Ureter (tissue), 1 donor: ENCODE data around the gene CRYBB1. TPM values are rescaled to one million over a fixed set of nuclear protein-coding genes. Genes with fewer than 3 reads are reported as not detected.
"Not testable (repeated sequence)": the region's sequence is repeated elsewhere in the genome, so short reads cannot be mapped to it uniquely, and the experiment has no call there.

ENCODE experiments used
- DNase-seq: peaks from one replicate; pipeline ENCODE4 v3.0.0-alpha.2; 2020; ENCODE audit warnings: low spot score
- total RNA-seq: library from RNA; stranded (reverse); gene quantifications from one replicate; pipeline ENCODE4 v1.2.4, GENCODE V29; 2023
- donor health status: DM: yes; HTN: yes; CAD: no.

CRYBB1 gene
- total RNA-seq, 1 donor from 2014 or later, result not detected

DNA sequence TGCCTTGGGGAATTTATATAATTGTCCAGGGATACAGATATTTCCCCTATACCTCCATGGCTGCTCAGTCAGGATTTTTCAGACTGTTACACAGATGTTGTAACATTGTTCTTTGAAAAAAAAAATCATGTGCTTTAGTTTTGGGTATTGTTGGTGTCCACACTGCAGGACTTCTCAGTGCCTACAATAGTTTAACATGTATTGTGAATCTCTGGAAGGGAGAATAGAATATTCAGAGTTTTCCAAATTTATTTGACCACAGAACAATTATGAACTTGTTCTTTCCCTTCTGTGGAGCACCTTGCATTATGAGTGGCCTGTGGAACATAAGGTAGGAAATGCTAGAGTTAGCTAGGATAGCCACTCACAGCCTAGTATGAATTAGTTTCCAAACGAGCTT lies 18.5 kb upstream of the CRYBB1 start:
- no peak for DNase-seq

DNA sequence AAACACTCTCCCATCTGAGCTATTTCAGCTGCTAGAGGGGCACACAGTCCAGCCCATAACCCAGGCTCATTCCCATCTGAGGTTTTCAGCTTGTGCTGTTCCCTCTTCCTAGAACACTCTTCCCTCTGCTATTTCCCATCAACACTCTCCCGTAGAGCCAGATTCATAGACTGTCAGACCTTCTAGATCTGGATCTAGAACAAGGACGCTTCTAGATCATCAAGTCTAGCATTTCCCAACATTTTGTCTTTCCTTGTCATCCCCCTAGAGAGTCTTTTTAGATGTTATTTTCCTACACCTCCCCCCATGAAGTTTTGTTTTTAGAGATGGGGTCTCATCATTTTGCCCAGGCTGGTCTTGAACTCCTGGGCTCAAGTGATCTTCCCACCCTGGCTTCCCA lies 17.3 kb upstream of the CRYBB1 start:
- no peak for DNase-seq

DNA sequence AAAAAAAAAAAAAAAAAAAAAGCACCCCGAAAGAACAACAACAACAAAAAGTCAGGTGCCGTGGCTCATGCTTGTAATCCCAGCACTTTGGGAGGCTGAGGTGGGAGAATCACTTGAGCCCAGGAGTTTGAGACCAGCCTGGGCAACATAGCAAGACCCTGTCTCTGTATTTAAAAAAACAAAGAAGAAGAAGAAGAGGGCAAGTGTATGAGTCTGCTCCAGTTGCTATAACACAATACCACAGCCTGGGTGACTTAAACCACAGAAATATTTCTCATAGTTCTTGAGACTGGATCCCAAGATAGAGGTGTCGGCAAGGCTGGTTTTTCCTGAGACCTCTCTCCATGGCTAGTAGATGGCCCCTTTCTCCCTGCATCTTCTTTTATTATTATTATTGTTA lies 16.4 kb upstream of the CRYBB1 start:
- no peak for DNase-seq

DNA sequence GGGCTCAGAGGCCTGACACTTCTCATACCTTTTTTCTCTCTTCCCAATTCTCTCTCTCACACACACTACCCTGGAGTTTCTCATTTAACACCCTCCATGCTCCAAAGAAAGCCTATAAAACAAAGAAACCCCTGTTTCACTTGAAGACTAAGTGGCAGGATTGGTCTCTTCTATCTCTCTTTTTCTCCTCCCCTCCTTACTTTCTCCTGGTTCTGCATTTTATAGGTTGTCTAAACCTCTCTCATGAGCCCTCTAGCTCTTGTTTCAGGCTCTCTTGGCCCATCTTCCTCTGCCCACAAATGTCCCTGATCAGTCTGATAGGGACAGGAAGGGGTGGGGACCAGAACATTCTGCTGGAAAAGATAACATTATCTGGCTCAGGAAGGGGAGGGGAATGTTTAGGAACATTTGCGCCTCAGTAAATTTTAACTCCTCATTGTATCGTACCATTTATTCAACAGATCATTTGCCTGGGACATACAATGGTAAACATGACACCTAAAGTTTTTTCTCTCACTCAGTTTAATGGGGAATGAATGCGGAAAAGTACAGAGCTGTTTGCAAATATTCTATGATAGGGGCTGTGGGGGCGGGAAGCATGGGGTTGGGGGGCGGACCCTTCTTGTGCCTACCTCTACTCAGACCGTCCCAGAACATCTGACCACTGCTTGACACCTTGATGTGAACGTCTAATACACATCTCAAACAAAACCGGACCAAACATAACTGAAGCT lies 14.8 kb upstream of the CRYBB1 start:
- no peak for DNase-seq

DNA sequence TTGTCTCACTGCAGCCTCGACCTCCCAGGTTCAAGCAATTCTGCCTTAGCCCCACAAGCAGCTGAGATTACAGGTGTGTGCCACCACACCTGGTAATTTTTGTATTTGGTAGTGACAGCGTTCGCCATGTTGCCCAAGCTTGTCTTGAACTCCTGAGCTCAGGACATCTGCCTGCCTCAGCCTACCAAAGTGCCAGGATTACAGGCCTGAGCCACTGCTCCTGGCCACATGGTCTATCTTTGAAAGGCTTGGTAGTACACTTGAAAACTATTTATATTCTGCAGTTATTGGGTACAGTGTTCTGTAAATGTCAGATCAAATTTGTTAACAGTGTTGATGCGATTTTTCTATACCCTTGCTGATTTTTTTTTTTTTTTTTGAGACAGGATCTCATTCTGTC lies 13.5 kb upstream of the CRYBB1 start:
- no peak for DNase-seq

DNA sequence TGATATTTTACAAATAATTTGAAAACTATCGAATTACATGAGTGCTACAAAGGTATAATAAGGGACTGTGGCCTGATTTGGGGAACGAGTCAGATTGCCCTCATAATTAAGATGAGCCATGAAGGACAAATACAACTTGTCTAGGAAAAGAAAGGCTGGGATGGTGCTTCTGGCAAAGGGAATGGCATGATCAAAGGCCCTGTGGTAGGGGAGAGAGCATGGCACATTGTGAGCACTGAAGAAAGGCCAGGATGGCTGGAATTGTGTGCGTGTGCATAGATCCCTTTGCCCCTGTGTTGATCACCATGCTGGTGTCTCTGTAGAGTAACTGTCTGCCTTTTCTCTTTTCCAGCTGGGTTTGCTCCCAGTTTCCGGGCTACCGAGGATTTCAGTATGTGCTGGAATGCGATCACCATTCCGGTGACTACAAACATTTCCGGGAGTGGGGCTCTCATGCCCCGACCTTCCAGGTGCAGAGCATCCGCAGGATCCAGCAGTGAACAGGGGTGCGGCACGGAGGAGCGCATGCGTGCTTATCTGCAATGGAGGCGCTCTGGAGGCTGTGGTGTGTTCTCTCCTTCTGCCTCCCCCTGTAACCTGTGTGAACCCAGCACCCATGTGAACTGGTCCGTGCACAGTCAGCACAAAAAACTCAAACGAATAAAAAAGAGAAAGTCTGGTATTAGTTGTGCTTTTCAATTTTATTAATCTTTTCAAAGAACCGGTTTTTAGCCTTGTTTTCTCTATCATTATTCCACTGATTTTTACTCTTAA lies 12.3 kb upstream of the CRYBB1 start:
- DNase-seq, result no peak

DNA sequence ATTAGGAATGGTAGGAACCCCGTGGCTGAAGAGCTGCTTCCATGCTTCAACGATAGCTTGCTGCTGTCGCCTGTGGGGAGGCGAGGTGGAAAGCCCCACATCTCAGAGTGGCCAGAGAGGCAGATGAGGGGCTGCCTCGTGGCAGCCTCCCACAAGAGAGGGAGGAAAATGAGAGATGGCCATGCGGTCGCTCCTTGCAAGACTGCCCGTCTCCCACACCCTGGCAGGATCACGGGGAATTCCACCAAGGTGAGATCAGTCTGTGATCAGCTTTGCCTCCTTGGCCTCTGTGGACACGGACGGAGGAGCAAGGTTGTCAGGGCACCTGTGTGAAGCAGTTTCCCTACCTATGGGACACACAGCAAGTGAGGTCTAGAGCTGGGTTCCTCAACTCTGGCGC lies 7.0 kb upstream of the CRYBB1 start:
- no peak for DNase-seq

DNA sequence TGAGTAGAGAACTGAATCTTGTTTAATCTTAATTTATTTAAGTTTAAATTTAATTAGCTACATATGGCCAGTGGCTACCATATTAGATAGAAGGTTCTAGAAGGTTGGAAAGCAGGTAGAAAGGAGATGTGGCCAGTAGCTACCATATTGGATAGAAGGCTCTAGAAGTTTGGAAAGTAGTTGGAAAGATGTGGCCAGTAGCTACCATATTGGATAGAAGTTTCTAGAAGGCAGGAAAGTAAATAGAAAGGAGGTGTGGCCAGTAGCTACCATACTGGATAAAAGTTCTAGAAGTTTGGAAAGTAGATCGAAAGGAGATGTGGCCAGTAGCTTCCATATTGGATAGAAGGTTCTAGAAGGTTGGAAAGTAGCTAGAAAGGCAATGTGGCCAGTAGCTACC lies 6.2 kb upstream of the CRYBB1 start:
- DNase-seq, result no peak

DNA sequence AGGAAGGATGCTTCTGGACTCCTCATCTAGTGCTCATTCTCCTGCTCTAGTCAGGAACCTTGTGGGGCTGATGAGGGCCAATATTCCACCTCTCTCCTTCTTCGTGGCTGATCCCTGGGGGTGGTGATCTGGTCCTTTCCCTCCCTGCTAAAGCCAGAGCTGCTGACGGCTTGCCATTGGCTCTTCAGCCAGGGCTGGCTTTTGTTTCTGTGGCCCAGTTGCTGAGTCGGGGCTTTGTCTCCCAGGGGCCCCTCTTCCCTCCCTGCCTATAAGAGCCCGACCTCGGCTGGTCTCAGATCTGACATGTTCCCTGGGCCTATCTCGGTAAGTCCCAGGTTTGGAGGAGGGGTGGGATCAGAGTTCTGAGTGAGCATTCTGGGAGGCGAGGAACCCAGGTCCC lies 3.8 kb upstream of the CRYBB1 start, which contains the start of gene CRYBA4:
Gene CRYBA4, plus strand, starts transcription at position 301 of the 400 bp plus-strand sequence. CDS start 634 bp downstream, outside the sequence.
- DNase-seq, result no peak

DNA sequence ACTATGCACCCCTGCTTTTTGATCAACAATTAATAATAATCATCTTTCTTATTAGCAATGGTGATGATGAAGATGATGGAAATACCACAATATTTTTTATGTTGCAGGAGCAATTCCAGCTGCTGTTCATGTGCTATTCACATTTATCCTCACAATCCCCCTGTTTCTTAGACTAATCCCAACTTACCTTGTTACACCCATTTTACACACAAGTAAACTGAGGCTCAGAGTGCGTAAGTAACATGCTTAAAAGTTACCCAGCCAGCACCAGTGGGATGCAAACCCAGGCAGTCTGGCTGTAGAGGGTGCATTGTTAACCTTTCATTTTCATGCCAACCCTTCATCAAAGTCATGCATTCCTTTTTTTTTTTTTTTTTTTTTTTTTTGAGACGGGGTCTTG lies 2.4 kb upstream of the CRYBB1 start:
- DNase-seq, result no peak

DNA sequence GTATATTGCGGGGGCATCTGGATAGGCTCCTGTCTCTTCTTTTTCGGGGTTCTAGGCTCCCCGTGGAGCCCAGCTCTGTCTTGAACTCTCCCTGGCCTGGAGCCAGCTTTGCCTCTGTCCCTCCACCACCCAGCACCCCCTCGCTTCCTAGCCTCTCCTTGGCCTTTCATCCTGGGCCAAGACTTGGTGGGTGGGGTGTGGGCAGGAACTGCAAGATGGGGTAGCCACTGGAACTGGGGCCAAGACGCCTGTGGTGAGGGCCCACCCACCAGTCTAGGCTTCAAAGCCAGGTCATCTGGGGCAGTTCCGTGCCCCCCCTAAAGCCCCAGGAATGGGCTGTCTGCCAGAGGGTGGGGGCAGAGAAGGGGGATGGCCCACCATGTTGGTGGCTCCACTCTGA lies 1.7 kb upstream of the CRYBB1 start:
- no peak for DNase-seq

DNA sequence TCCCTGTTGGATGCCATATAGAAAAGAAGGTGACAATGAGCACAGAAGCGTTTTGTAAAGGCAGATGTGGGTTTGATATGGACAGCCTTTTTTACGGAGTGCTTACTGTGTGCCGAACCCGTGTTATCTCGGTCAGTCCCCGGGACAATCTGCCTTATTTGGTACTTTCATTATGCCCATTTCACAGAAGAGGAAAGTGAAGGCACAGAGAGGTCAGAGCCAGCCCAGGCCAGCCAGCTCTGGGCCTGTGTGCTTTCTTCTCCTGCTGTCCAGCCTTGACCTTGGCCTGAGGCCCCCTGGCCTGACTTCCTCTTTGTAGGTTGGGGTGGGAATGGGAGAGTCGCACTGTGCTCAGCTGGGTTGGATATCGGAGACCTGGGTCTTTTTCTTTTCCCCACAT lies 628 bp upstream of the CRYBB1 start:
- no peak for DNase-seq

DNA sequence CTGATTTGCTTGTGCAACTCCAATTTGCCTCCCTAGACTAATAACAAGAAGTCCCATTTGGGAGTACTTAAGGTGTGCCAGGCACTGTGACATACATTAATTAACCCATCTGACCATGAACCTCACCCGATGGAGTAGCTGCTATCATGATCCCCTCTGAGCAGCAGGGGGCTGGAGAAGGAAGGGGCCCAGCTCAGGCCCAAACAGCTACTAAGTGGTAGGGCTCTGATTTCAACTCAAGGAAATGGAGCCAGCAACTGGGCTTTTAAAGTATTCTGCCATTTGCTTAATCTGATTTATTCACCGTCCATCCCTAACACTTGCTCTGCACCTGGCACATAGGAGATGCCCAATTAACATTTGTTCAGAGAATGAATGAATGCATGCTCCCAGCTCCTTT lies 1.2 kb downstream of the CRYBB1 start:
- no peak for DNase-seq

DNA sequence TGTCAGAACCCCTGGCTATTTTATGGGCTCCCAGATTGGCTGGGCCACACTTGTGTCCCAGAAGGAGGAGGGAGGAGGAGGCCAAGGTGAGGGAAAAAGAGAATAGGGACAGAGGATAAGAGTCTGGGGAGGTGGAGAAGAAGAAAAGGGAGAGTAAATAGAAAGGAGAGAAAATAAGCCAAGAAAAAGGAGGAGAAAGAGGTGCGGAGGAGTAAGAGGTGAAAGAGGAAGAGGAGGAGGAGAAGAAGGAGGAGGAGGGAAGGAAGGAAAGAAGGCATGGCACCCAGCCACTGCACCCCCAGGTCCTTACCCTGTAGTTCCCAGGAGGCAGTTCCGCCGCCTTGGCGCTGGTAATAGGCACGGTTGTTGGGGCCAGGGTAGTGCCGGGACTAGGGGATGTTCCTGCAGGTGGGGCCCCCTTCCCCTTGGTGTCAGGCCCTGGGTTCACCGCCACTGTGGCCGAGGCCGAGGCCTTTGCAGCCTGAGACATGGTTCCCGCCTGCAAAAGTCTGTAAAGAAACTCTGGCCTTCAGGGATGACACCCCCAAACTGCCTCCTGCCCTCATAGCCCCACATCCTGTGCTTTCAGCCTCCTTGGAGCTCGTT lies 1.9 kb downstream of the CRYBB1 start:
- no peak for DNase-seq

DNA sequence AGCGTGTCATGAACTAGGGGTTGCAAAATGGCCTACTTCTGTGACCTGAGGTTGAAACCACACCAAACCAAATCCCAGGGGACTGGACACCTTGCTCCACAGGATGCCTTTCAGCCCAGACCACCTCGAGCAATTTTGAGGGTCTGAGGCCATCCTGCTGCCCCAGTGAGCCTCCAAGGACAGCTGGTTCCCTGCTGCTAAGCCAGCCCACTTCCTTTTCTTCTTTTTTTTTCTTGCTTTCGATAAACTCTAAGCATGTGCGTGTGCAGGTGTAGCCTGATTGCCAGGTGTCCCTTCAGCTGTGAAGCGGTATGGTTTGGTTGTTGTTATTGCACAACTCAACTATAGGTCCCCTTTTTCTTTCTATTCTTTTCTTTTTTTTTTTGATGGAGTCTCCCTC lies 2.7 kb downstream of the CRYBB1 start:
- no peak for DNase-seq

DNA sequence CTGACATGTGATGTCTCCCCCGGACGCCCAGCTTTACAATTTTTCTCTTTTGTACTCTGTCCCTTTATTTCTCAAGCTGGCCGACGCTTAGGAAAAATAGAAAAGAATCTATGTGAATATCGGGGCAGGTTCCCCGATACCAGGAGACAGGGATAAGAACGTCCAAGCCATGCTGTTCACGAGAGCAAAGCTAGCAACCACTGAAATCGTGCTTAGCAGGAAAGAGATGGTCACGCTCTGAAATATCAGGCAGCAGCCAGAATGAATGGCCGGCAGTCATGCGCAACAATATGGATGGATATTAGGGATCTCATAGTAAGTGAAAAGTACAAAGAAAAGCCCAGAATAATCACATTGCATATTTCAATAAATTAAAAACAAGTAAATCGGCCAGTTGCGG lies 3.5 kb downstream of the CRYBB1 start:
- no peak for DNase-seq

DNA sequence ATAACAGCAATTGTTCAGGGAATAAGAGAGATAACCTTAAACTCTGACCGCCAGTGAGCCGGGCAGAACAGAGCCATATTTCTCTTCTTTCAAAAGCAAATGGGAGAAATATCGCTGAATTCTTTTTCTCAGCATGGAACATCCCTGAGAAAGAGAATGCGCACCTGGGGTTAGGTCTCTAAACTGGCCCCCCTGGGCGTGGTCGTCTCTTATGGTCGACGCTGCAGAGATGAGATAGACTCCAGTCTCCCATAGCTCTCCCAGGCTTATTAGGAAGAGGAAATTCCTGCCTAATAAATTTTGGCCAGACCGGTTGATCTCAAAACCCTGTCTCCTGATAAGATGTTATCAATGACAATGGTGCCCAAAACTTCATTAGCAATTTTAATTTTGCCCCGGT lies 4.1 kb downstream of the CRYBB1 start:
- not testable (repeated sequence) for DNase-seq

DNA sequence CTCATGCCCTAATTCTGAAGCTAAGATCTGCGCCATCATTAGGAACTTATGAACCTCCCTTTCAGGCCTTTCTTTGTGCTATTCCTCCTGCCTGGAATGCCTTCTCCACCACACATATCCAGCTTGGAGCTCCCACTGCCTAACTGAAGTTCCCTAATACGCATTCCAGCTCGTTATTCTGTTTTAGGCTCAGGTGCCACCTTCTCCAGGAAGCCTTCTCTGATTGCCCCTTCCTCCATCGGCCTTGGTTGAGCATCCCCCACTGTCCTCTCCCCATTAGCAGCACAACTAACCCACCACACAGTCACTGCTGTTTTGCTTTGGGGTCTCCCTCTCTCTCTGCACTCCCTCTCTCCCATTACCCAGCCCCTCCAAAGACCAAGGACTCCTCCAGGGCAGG lies 5.2 kb downstream of the CRYBB1 start:
- DNase-seq, result no peak

DNA sequence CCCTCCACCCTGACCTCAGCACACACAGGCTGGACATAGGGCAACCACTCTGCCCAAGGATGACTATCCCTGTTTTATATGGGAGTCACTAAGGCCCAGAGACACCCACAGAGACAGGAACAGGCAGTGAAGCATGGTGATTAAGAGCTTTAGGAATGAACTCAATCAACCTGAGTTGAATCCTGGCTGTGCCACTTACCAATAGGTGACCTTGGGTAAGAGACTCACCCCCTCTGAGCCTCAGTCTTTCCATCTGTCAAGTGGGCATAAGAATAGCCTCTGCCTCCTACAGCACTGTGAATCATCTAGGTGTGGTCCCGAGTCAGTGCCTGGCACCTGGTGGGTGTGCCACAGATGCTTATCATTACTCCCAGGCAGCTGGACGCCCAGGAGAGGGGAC lies 6.8 kb downstream of the CRYBB1 start:
- DNase-seq, result no peak

DNA sequence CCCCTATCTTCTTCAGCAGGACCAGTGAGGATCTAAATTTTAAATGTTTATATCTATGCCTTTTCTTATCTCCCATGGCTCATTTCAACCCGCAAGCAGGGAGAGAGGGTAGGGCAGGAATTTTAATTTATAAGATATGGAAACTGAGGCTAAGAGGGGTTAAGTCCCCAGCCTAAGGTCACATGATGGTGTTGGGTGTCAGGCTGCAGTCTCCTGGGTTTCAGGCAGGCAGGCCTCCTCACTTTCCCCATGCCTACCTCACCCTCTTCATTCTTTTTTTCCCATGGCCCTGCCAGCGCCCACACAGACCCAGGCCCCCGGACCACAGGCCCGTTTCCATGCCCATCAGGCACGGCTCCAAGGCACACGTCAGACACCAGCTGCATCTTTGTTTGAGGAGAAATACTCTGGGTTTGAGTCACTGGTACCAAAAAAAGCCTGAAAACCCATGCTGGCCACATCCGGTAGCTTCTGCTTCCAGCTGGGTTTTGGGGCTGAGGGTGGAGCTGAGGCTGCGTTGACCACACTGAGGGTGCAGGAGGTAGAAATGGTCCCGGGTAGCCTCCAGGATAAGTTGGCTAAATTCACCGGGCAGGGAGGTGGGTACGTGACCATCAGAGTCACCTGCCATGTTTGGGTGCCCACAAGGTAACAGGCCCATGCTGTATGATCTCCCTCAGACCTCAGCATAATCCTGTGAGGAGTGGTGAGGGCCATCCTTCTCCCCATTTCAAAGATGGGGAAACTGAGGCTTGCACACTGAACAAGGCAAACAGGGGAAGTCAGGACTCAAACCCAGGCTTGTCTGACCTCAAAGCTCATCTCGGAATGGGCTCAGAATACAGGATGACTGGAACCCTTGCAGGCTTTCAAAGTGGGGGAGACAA lies 7.5 kb downstream of the CRYBB1 start:
- DNase-seq, result no peak

DNA sequence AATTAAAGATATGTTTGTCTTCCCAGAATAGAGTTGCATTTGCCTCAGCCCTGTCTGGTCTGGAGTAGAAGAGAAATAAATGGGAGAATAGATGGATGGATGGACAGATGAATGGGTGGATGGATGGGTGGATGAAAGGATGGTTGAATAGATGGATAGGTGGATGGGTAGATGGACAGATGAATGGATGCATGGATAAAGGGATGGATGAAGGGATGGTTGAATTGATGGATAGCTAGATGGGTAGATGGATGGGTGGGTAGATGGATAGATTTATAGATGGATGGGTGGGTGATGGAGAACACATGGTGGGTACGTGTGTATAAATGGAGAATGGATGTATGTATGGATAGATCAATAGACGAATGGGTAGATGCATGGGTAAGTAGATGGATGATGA lies 8.5 kb downstream of the CRYBB1 start:
- DNase-seq, result no peak

DNA sequence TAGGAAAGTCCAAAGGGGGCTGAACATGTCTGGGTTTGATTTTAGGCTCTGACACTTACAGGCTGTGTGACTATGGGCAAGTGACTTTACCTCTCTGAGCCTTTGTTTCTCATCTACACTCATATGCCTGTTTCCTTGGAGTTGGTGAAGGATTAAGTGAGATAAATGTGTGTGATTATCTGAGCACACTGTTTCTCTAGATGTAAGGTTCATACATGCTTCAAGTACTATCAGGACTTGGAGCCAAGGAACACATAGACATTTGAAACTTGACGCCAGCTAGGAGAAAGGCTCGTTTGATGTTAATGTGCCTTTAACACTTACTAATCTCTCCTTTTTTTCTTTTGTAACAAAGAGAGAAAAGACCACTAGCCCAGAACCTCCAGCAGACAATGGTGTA lies 9.7 kb downstream of the CRYBB1 start:
- DNase-seq, result no peak
